WTC11 (cell line): ENCODE results near the gene FAN1. TPM values are rescaled to one million over a fixed set of nuclear protein-coding genes. Genes with fewer than 3 reads are reported as not detected.

Experiments used
- ATAC-seq: fragments of 200-7000 bp; cut with Tn5 transposase; 2 replicates; pipeline ENCODE4 v1.10.0; 2021; ENCODE audit warnings: mild to moderate bottlenecking, moderate library complexity
- CTCF ChIA-PET: fragments of 300-600 bp; sonication (Branson Sonifier 250); formaldehyde crosslinking; loops from one replicate; lab custom pipeline; 2021; ENCODE audit warnings: antibody characterized with exemption; lab: Charles Lee
- POLR2A ChIA-PET: fragments of 350-600 bp; sonication (Branson Sonifier 250); formaldehyde crosslinking; loops from one replicate; lab custom pipeline; 2021; ENCODE audit warnings: antibody characterized with exemption; lab: Charles Lee
- DNase-seq: peaks from one replicate; pipeline ENCODE4 v3.0.0; 2021; ENCODE audit warnings: low spot score
- H3K27ac Mint-ChIP-seq: 2 replicates; pipeline ENCODE4 v1.8.0; 2021; ENCODE audit warnings: mixed read lengths
- H3K27me3 Mint-ChIP-seq: 2 replicates; pipeline ENCODE4 v1.8.0; 2021; ENCODE audit warnings: low read depth, mild to moderate bottlenecking, moderate library complexity, mixed read lengths
- H3K36me3 Mint-ChIP-seq: 2 replicates; pipeline ENCODE4 v1.8.0; 2021; ENCODE audit warnings: mixed read lengths
- H3K4me1 Mint-ChIP-seq: 2 replicates; pipeline ENCODE4 v1.8.0; 2022; ENCODE audit warnings: mixed read lengths
- H3K4me3 Mint-ChIP-seq: 2 replicates; pipeline ENCODE4 v1.8.0; 2021; ENCODE audit warnings: mild to moderate bottlenecking, moderate library complexity, mixed read lengths
- H3K9me3 Mint-ChIP-seq: 2 replicates; pipeline ENCODE4 v1.8.0; 2021; ENCODE audit warnings: mixed read lengths
- ARID4B ChIP-seq: sonication (generic); formaldehyde crosslinking; IDR thresholded peaks from 2 replicates; pipeline ENCODE4 v1.8.0; 2023; ENCODE audit warnings: missing genetic modification reagents, mild to moderate bottlenecking, borderline replicate concordance
- ATF1 ChIP-seq: sonication (generic); formaldehyde crosslinking; IDR thresholded peaks from 2 replicates; pipeline ENCODE4 v1.8.1; 2023; ENCODE audit warnings: mild to moderate bottlenecking, moderate library complexity, missing genetic modification reagents
- CBFB ChIP-seq: sonication (generic); formaldehyde crosslinking; IDR thresholded peaks from 2 replicates; pipeline ENCODE4 v1.8.1; 2022; ENCODE audit warnings: mild to moderate bottlenecking, low read depth, missing genetic modification reagents
- CTCF ChIP-seq: fragments of 200-600 bp; IDR thresholded peaks from 2 replicates; pipeline ENCODE4 v1.8.0; 2022; ENCODE audit warnings: antibody characterized with exemption
- ELF4 ChIP-seq: sonication (generic); formaldehyde crosslinking; IDR thresholded peaks from 2 replicates; pipeline ENCODE4 v1.8.1; 2022; ENCODE audit warnings: low read depth, mild to moderate bottlenecking, moderate library complexity, missing genetic modification reagents
- ESRRA ChIP-seq: sonication (generic); formaldehyde crosslinking; IDR thresholded peaks from 2 replicates; pipeline ENCODE4 v1.8.1; 2022; ENCODE audit warnings: mild to moderate bottlenecking, missing genetic modification reagents, borderline replicate concordance
- FOXP4 ChIP-seq: sonication (generic); formaldehyde crosslinking; IDR thresholded peaks from 2 replicates; pipeline ENCODE4 v1.8.0; 2022; ENCODE audit warnings: mild to moderate bottlenecking, missing genetic modification reagents
- IRF2 ChIP-seq: sonication (generic); formaldehyde crosslinking; IDR thresholded peaks from 2 replicates; pipeline ENCODE4 v1.8.0; 2022; ENCODE audit warnings: low read depth, missing genetic modification reagents, borderline replicate concordance
- MAX ChIP-seq: sonication (generic); formaldehyde crosslinking; IDR thresholded peaks from 2 replicates; pipeline ENCODE4 v1.8.0; 2022; ENCODE audit warnings: mild to moderate bottlenecking, missing genetic modification reagents
- MXD4 ChIP-seq: fragments of 250-450 bp; sonication (Bioruptor Pico); IDR thresholded peaks from 2 replicates; pipeline ENCODE4 v1.8.0; 2021; ENCODE audit warnings: mild to moderate bottlenecking, moderate library complexity, borderline replicate concordance
- NR1H2 ChIP-seq: sonication (generic); formaldehyde crosslinking; IDR thresholded peaks from 2 replicates; pipeline ENCODE4 v1.9.0; 2021; ENCODE audit warnings: mild to moderate bottlenecking, moderate library complexity, missing genetic modification reagents
- PREB ChIP-seq: sonication (generic); formaldehyde crosslinking; IDR thresholded peaks from 2 replicates; pipeline ENCODE4 v1.8.1; 2022; ENCODE audit warnings: mild to moderate bottlenecking, missing genetic modification reagents, moderate library complexity, borderline replicate concordance
- SMAD4 ChIP-seq: sonication (generic); formaldehyde crosslinking; IDR thresholded peaks from 2 replicates; pipeline ENCODE4 v1.8.0; 2022; ENCODE audit warnings: mild to moderate bottlenecking, missing genetic modification reagents
- TCF7 ChIP-seq: sonication (generic); formaldehyde crosslinking; IDR thresholded peaks from 2 replicates; pipeline ENCODE4 v1.8.0; 2022; ENCODE audit warnings: mild to moderate bottlenecking, low read depth, missing genetic modification reagents, moderate library complexity
- TP53 ChIP-seq: sonication (generic); formaldehyde crosslinking; IDR thresholded peaks from 2 replicates; pipeline ENCODE4 v1.8.1; 2023; ENCODE audit warnings: mild to moderate bottlenecking, missing genetic modification reagents
- ZBTB21 ChIP-seq: sonication (generic); formaldehyde crosslinking; IDR thresholded peaks from 2 replicates; pipeline ENCODE4 v1.8.1; 2023; ENCODE audit warnings: mild to moderate bottlenecking, missing genetic modification reagents, borderline replicate concordance
- ZMAT4 ChIP-seq: fragments of 250-450 bp; sonication (Bioruptor Pico); IDR thresholded peaks from 2 replicates; pipeline ENCODE4 v1.9.0; 2021; ENCODE audit warnings: mild to moderate bottlenecking
- ZNF138 ChIP-seq: sonication (generic); formaldehyde crosslinking; conservative IDR thresholded peaks from 2 replicates; pipeline ENCODE4 v1.8.1; 2022; ENCODE audit warnings: mild to moderate bottlenecking, moderate library complexity, missing genetic modification reagents
- ZNF425 ChIP-seq: fragments of 250-450 bp; sonication (Bioruptor Pico); conservative IDR thresholded peaks from 2 replicates; pipeline ENCODE4 v1.9.0; 2021; ENCODE audit warnings: mild to moderate bottlenecking
- total RNA-seq: library from RNA; stranded (reverse); gene quantifications from 3 replicates; pipeline ENCODE4 v1.2.3, GENCODE V29; 2021

Gene FAN1
- total RNA-seq, 1 experiment from 2014 or later: 22.8 TPM

- ChIA-PET CTCF (no interaction called here), POLR2A (no interaction called here)
- Mint-ChIP-seq H3K9me3 (peaks cover under 1% of the 10 kb centered on the region; the same call in 1 of the 2 replicates), H3K4me1 (0 out of 2 replicates have a peak, but pooled peaks cover 2% of the 10 kb centered on the region), H3K27ac (no peak overlapping the region), H3K27me3 (no peaks in the 10 kb centered on the region), H3K36me3 (peaks cover 69% of the 10 kb centered on the region), H3K4me3 (no peak overlapping the region)
- no peak for DNase-seq
- TF ChIP-seq ELF4 (CRISPR knock-in tag) (no peak), CTCF (no peak), TCF7 (CRISPR knock-in tag) (no peak), ZMAT4 (CRISPR knock-in tag) (no peak), FOXP4 (CRISPR knock-in tag) (no peak), NR1H2 (no peak), MAX (CRISPR knock-in tag) (no peak), IRF2 (CRISPR knock-in tag) (no peak), CBFB (CRISPR knock-in tag) (no peak), MXD4 (no peak), ZBTB21 (CRISPR knock-in tag) (no peak), ZNF138 (CRISPR knock-in tag) (no peak), ZNF425 (CRISPR knock-in tag) (no peak), ESRRA (no peak), ATF1 (CRISPR knock-in tag) (no peak), TP53 (CRISPR knock-in tag) (no peak), PREB (CRISPR knock-in tag) (no peak), SMAD4 (CRISPR knock-in tag) (no peak), ARID4B (CRISPR knock-in tag) (no peak)
- no peak for ATAC-seq
Observed at GRCh38 chr15:30954674-30955073, 51.0 kb downstream of the FAN1 start.
